HG03439 (cell line): ENCODE data around the gene NSDHL.

Experiments
- ATAC-seq: cut with Tn5 transposase; IDR thresholded peaks from one replicate; pipeline ENCODE4 v1.9.1; 2021; ENCODE audit warnings: mild to moderate bottlenecking, moderate library complexity; ENCODE audit not compliant: unreplicated experiment

NSDHL gene

GRCh38 chrX:152843852-152844251, 13.0 kb downstream of the NSDHL start:
- ATAC-seq: no peak

- ATAC-seq: no peak
Observed at GRCh38 chrX:152844256-152844655, 13.4 kb downstream of the NSDHL start.

GRCh38 chrX:152845618-152846240, 14.9 kb downstream of the NSDHL start:
- ATAC-seq: no peak

GRCh38 chrX:152847281-152847680, 16.4 kb downstream of the NSDHL start:
- ATAC-seq: no peak

- no peak for ATAC-seq
Observed at GRCh38 chrX:152850465-152850864, 19.6 kb downstream of the NSDHL start.

- no peak for ATAC-seq
Observed at GRCh38 chrX:152853986-152854385, 23.1 kb downstream of the NSDHL start.

- ATAC-seq: no peak
Observed at GRCh38 chrX:152861116-152861515, 30.3 kb downstream of the NSDHL start.

- no peak for ATAC-seq
Observed at GRCh38 chrX:152861826-152862225, 31.0 kb downstream of the NSDHL start.

GRCh38 chrX:152865232-152865920, 34.5 kb downstream of the NSDHL start:
- ATAC-seq: no peak

- ATAC-seq: no peak
Observed at GRCh38 chrX:152866386-152866785, 35.5 kb downstream of the NSDHL start.

- no peak for ATAC-seq
Observed at GRCh38 chrX:152869972-152870371, 39.1 kb downstream of the NSDHL start.

- ATAC-seq: no peak
Observed at GRCh38 chrX:152871260-152871659, 40.4 kb downstream of the NSDHL start.

- ATAC-seq: no peak
Observed at GRCh38 chrX:152872522-152872921, 41.7 kb downstream of the NSDHL start.

GRCh38 chrX:152873361-152873760, 42.5 kb downstream of the NSDHL start:
- ATAC-seq: no peak

- ATAC-seq: no peak
Observed at GRCh38 chrX:152876931-152877840, 46.3 kb downstream of the NSDHL start.

GRCh38 chrX:152878976-152879755, 48.3 kb downstream of the NSDHL start:
- no peak for ATAC-seq

GRCh38 chrX:152881289-152881688, 50.4 kb downstream of the NSDHL start:
- ATAC-seq: no peak

- no peak for ATAC-seq
Observed at GRCh38 chrX:152884171-152884570, 53.3 kb downstream of the NSDHL start.

- ATAC-seq: no peak
Observed at GRCh38 chrX:152886716-152887115, 55.9 kb downstream of the NSDHL start.

GRCh38 chrX:152892499-152892898, 61.6 kb downstream of the NSDHL start:
- ATAC-seq: no peak
